HUES6 (cell line): ENCODE results near the gene CENPF.

ENCODE experiments used
- H3K27ac ChIP-seq: 2 replicates; pipeline ENCODE4 v1.7.0; 2013; ENCODE audit warnings: low read depth, mild to moderate bottlenecking, low read length, inconsistent platforms
- H3K27me3 ChIP-seq: 2 replicates; pipeline ENCODE4 v1.6.1; 2013; ENCODE audit warnings: low read length; ENCODE audit not compliant: control insufficient read depth, insufficient read depth
- H3K36me3 ChIP-seq: 2 replicates; pipeline ENCODE4 v1.6.1; 2013; ENCODE audit warnings: low read length; ENCODE audit not compliant: control insufficient read depth, insufficient read depth
- H3K4me1 ChIP-seq: 2 replicates; pipeline ENCODE4 v1.6.1; 2013; ENCODE audit warnings: low read length; ENCODE audit not compliant: control insufficient read depth, insufficient read depth
- H3K4me3 ChIP-seq: 2 replicates; pipeline ENCODE4 v1.5.1; 2013; ENCODE audit warnings: low read depth, low read length
- H3K9ac ChIP-seq: one replicate; pipeline ENCODE4 v1.6.1; 2013; ENCODE audit warnings: mild to moderate bottlenecking, low read length
- H3K9me3 ChIP-seq: 2 replicates; pipeline ENCODE4 v1.6.1; 2013; ENCODE audit warnings: low read depth, low read length; ENCODE audit not compliant: control insufficient read depth, insufficient read depth

The CENPF gene

GRCh38 chr1:214640431-214641213 is 37.6 kb downstream of the CENPF start:
- no peak overlapping the region for H3K4me3 ChIP-seq
- H3K9ac ChIP-seq: no peak overlapping the region
- H3K9me3 ChIP-seq: no peaks in the 10 kb centered on the region
- H3K27ac ChIP-seq: no peak overlapping the region
- H3K36me3 ChIP-seq: peaks cover 100% of the 10 kb centered on the region
- H3K4me1 ChIP-seq: no peaks in the 10 kb centered on the region
- H3K27me3 ChIP-seq: no peaks in the 10 kb centered on the region

- peaks cover 100% of the 10 kb centered on the region for H3K36me3 ChIP-seq
- no peak overlapping the region for H3K27ac ChIP-seq
- no peak overlapping the region for H3K4me3 ChIP-seq
- H3K27me3 ChIP-seq: no peaks in the 10 kb centered on the region
- H3K9me3 ChIP-seq: no peaks in the 10 kb centered on the region
- H3K4me1 ChIP-seq: no peaks in the 10 kb centered on the region
- H3K9ac ChIP-seq: no peak overlapping the region
Measured at GRCh38 chr1:214641214-214641895, 38.4 kb downstream of the CENPF start.

GRCh38 chr1:214643030-214643429 is 40.0 kb downstream of the CENPF start:
- H3K9me3 ChIP-seq: no peaks in the 10 kb centered on the region
- no peak overlapping the region for H3K9ac ChIP-seq
- no peaks in the 10 kb centered on the region for H3K4me1 ChIP-seq
- H3K27ac ChIP-seq: no peak overlapping the region
- H3K36me3 ChIP-seq: peaks cover 100% of the 10 kb centered on the region
- no peak overlapping the region for H3K4me3 ChIP-seq
- H3K27me3 ChIP-seq: no peaks in the 10 kb centered on the region

- peaks cover 100% of the 10 kb centered on the region for H3K36me3 ChIP-seq
- no peaks in the 10 kb centered on the region for H3K4me1 ChIP-seq
- no peak overlapping the region for H3K9ac ChIP-seq
- no peak overlapping the region for H3K4me3 ChIP-seq
- no peak overlapping the region for H3K27ac ChIP-seq
- H3K27me3 ChIP-seq: no peaks in the 10 kb centered on the region
- H3K9me3 ChIP-seq: no peaks in the 10 kb centered on the region
Measured at GRCh38 chr1:214645712-214646111, 42.7 kb downstream of the CENPF start.

GRCh38 chr1:214648801-214649200 is 45.8 kb downstream of the CENPF start:
- Histone ChIP-seq H3K9me3 (no peaks in the 10 kb centered on the region), H3K36me3 (peaks cover 97% of the 10 kb centered on the region), H3K27me3 (no peaks in the 10 kb centered on the region), H3K27ac (no peak overlapping the region), H3K4me3 (no peak overlapping the region), H3K9ac (no peak overlapping the region), H3K4me1 (no peaks in the 10 kb centered on the region)

GRCh38 chr1:214649607-214650006 is 46.6 kb downstream of the CENPF start:
- peaks cover 97% of the 10 kb centered on the region for H3K36me3 ChIP-seq
- H3K9me3 ChIP-seq: no peaks in the 10 kb centered on the region

GRCh38 chr1:214650664-214651063 is 47.7 kb downstream of the CENPF start:
- H3K9me3 ChIP-seq: no peaks in the 10 kb centered on the region
- H3K4me1 ChIP-seq: no peaks in the 10 kb centered on the region
- H3K9ac ChIP-seq: no peak overlapping the region
- H3K36me3 ChIP-seq: peaks cover 97% of the 10 kb centered on the region
- no peak overlapping the region for H3K27ac ChIP-seq
- no peak overlapping the region for H3K4me3 ChIP-seq
- H3K27me3 ChIP-seq: no peaks in the 10 kb centered on the region

More at GRCh38 chr1:214649607-214650006, 46.6 kb downstream of the CENPF start:
- Histone ChIP-seq H3K4me1 (no peaks in the 10 kb centered on the region), H3K4me3 (no peak overlapping the region), H3K27ac (no peak overlapping the region), H3K9ac (no peak overlapping the region), H3K27me3 (no peaks in the 10 kb centered on the region)

GRCh38 chr1:214657299-214657698 is 54.3 kb downstream of the CENPF start:
- H3K27me3 ChIP-seq: no peaks in the 10 kb centered on the region
- no peak overlapping the region for H3K4me3 ChIP-seq
- H3K4me1 ChIP-seq: no peaks in the 10 kb centered on the region
- no peaks in the 10 kb centered on the region for H3K9me3 ChIP-seq
- H3K36me3 ChIP-seq: peaks cover 98% of the 10 kb centered on the region
- H3K27ac ChIP-seq: no peak overlapping the region
- no peak overlapping the region for H3K9ac ChIP-seq

GRCh38 chr1:214658175-214658574 is 55.2 kb downstream of the CENPF start:
- Histone ChIP-seq H3K27ac (no peak overlapping the region), H3K36me3 (peaks cover 100% of the 10 kb centered on the region), H3K9ac (no peak overlapping the region), H3K27me3 (no peaks in the 10 kb centered on the region), H3K4me3 (no peak overlapping the region), H3K4me1 (no peaks in the 10 kb centered on the region), H3K9me3 (no peaks in the 10 kb centered on the region)

- Histone ChIP-seq H3K9ac (no peak overlapping the region), H3K36me3 (peaks cover 100% of the 10 kb centered on the region)
Measured at GRCh38 chr1:214658785-214659184, 55.8 kb downstream of the CENPF start.

GRCh38 chr1:214660190-214660589 is 57.2 kb downstream of the CENPF start:
- Histone ChIP-seq H3K4me3 (no peak overlapping the region), H3K4me1 (no peaks in the 10 kb centered on the region), H3K27ac (no peak overlapping the region), H3K9ac (no peak overlapping the region), H3K27me3 (no peaks in the 10 kb centered on the region), H3K9me3 (no peaks in the 10 kb centered on the region), H3K36me3 (peaks cover 100% of the 10 kb centered on the region)

More at GRCh38 chr1:214658785-214659184, 55.8 kb downstream of the CENPF start:
- no peak overlapping the region for H3K4me3 ChIP-seq
- no peaks in the 10 kb centered on the region for H3K27me3 ChIP-seq
- H3K4me1 ChIP-seq: no peaks in the 10 kb centered on the region
- no peak overlapping the region for H3K27ac ChIP-seq
- H3K9me3 ChIP-seq: no peaks in the 10 kb centered on the region
